H1 (cell line): ENCODE data around the gene RAPH1. TPM values are rescaled to one million over a fixed set of nuclear protein-coding genes. Genes with fewer than 3 reads are reported as not detected.

ENCODE experiments used
- BACH1 ChIP-seq: IDR thresholded peaks from 2 replicates; pipeline ENCODE4 v1.6.1; 2012; ENCODE audit warnings: low read length, improper control_type of control experiment
- USF2 ChIP-seq: IDR thresholded peaks from 2 replicates; pipeline ENCODE4 v1.6.1; 2011; ENCODE audit warnings: low read length, improper control_type of control experiment
- polyA plus RNA-seq, 7 experiments: library from polyadenylated mRNA; depleted of rRNA in 3 of 7; stranded (reverse) in 5 of 7; unstranded in 2 of 7; fragments of >200 nt in 5 of 7; fragments of 200-250 nt in 2 of 7; gene quantifications; 1 replicate in 5 of 7; 2 replicates in 1 of 7; 4 replicates in 1 of 7; pipeline versions ENCODE4 v1.2.1 to v1.2.3, GENCODE V29; 2011 to 2013; ENCODE audit warnings: missing spikeins in 2 of 7, mixed read lengths in 2 of 7
- total RNA-seq: library from RNA; stranded (reverse); fragmentation: NEBNext Ultra II Directional; extraction: Animal tissue kit (Norgen Biotek cat#: 25700); gene quantifications from 2 replicates; pipeline ENCODE4 v1.2.1, GENCODE V29; 2021

RAPH1 gene
- total and polyA plus RNA-seq, 2 of the 8 experiments (the other 6 are each of a cell fraction or from before 2014, with no cell fraction given), result 3.8 to 27.4 TPM

GRCh38 chr2:203501873-203502272 is 33.2 kb downstream of the RAPH1 start (continued):
- TF ChIP-seq USF2 (no peak), BACH1 (no peak)
